ENCODE data around the gene GPR176.

GPR176 gene

GRCh38 chr15:39920510-39921273 lies 626 bp upstream of the GPR176 start:
- Histone ChIP-seq H4K20me1 (peaks cover 19% of the 10 kb centered on the region), H3K9ac (peak overlapping the region; percentile 96), H3K4me3 (peak overlapping the region; percentile 91), H3K27ac (peak overlapping the region; percentile 96), H3K4me2 (peak overlapping the region; percentile 82), H3K36me3 (peaks cover 17% of the 10 kb centered on the region), H3K9me3 (peaks cover 13% of the 10 kb centered on the region; the same call in 1 of the 2 replicates), H3K27me3 (no peaks in the 10 kb centered on the region), H3K4me1 (peaks cover 58% of the 10 kb centered on the region)
- TF ChIP-seq Cebpa-rat (IDR thresholded peaks at IDR 0.05), result no peak

- peak overlapping the region; percentile 91 for H3K4me3 ChIP-seq
Observed at GRCh38 chr15:39919411-39919747, 687 bp downstream of the GPR176 start.

GRCh38 chr15:39918688-39919385 lies 1.2 kb downstream of the GPR176 start:
- Histone ChIP-seq H3K36me3 (peaks cover 35% of the 10 kb centered on the region), H4K20me1 (peaks cover 36% of the 10 kb centered on the region), H3K9me3 (peaks cover 28% of the 10 kb centered on the region), H3K4me3 (peak overlapping the region; percentile 91), H3K4me2 (peak overlapping the region; percentile 82), H3K4me1 (peaks cover 46% of the 10 kb centered on the region), H3K9ac (peak overlapping the region; percentile 96), H3K27me3 (no peaks in the 10 kb centered on the region), H3K27ac (peak overlapping the region; percentile 96)
- TF ChIP-seq Cebpa-rat (IDR thresholded peaks at IDR 0.05), result no peak

More at GRCh38 chr15:39919411-39919747, 687 bp downstream of the GPR176 start:
- no peaks in the 10 kb centered on the region for H3K27me3 ChIP-seq
- TF ChIP-seq Cebpa-rat (IDR thresholded peaks at IDR 0.05), result no peak
- peaks cover 52% of the 10 kb centered on the region for H3K4me1 ChIP-seq
- H4K20me1 ChIP-seq, result peaks cover 32% of the 10 kb centered on the region
- peak overlapping the region; percentile 96 for H3K9ac ChIP-seq
- peaks cover 25% of the 10 kb centered on the region for H3K9me3 ChIP-seq
- peaks cover 29% of the 10 kb centered on the region for H3K36me3 ChIP-seq
- peak overlapping the region; percentile 82 for H3K4me2 ChIP-seq
- H3K27ac ChIP-seq, result peak overlapping the region; percentile 96

GRCh38 chr15:39914977-39915376 lies 5.1 kb downstream of the GPR176 start:
- no peaks in the 10 kb centered on the region for H3K27me3 ChIP-seq
- H3K9ac ChIP-seq, result no peak overlapping the region
- no peak overlapping the region; the same call in 1 of the 2 replicates for H3K4me3 ChIP-seq
- peaks cover 74% of the 10 kb centered on the region for H4K20me1 ChIP-seq
- H3K36me3 ChIP-seq, result peaks cover 61% of the 10 kb centered on the region
- H3K9me3 ChIP-seq, result peaks cover 34% of the 10 kb centered on the region
- H3K27ac ChIP-seq, result no peak overlapping the region
- TF ChIP-seq Cebpa-rat (IDR thresholded peaks at IDR 0.05), result no peak
- H3K4me1 ChIP-seq, result peaks cover 20% of the 10 kb centered on the region
- H3K4me2 ChIP-seq, result peak overlapping the region; percentile 10; the same call in 1 of the 2 replicates

- no peak for TF ChIP-seq Cebpa-rat (IDR thresholded peaks at IDR 0.05)
- Histone ChIP-seq H3K4me3 (no peak overlapping the region), H3K4me1 (no peaks in the 10 kb centered on the region), H4K20me1 (peaks cover 98% of the 10 kb centered on the region), H3K9me3 (peaks cover 5% of the 10 kb centered on the region; the same call in 1 of the 2 replicates), H3K27ac (no peak overlapping the region), H3K4me2 (no peak overlapping the region), H3K27me3 (no peaks in the 10 kb centered on the region), H3K36me3 (peaks cover 81% of the 10 kb centered on the region), H3K9ac (no peak overlapping the region)
Observed at GRCh38 chr15:39909007-39909406, 11.1 kb downstream of the GPR176 start.

GRCh38 chr15:39908186-39908585 lies 11.9 kb downstream of the GPR176 start:
- H3K9ac ChIP-seq, result no peak overlapping the region
- no peak overlapping the region for H3K27ac ChIP-seq
- peaks cover 1% of the 10 kb centered on the region; the same call in 1 of the 2 replicates for H3K9me3 ChIP-seq
- H3K4me1 ChIP-seq, result no peaks in the 10 kb centered on the region
- H3K27me3 ChIP-seq, result no peaks in the 10 kb centered on the region
- H3K4me3 ChIP-seq, result no peak overlapping the region
- peaks cover 81% of the 10 kb centered on the region for H3K36me3 ChIP-seq
- H3K4me2 ChIP-seq, result no peak overlapping the region
- peaks cover 100% of the 10 kb centered on the region for H4K20me1 ChIP-seq
- TF ChIP-seq Cebpa-rat (IDR thresholded peaks at IDR 0.05), result no peak

- Histone ChIP-seq H3K4me1 (no peaks in the 10 kb centered on the region), H3K4me2 (no peak overlapping the region)
Observed at GRCh38 chr15:39907216-39907615, 12.8 kb downstream of the GPR176 start.

GRCh38 chr15:39904115-39904514 lies 16.0 kb downstream of the GPR176 start:
- Histone ChIP-seq H3K4me1 (no peaks in the 10 kb centered on the region), H3K4me3 (no peak overlapping the region), H3K4me2 (no peak overlapping the region), H3K9ac (no peak overlapping the region), H3K27me3 (no peaks in the 10 kb centered on the region), H3K9me3 (no peaks in the 10 kb centered on the region), H3K27ac (no peak overlapping the region), H4K20me1 (peaks cover 100% of the 10 kb centered on the region), H3K36me3 (peaks cover 86% of the 10 kb centered on the region)
- no peak for TF ChIP-seq Cebpa-rat (IDR thresholded peaks at IDR 0.05)

More at GRCh38 chr15:39907216-39907615, 12.8 kb downstream of the GPR176 start:
- Histone ChIP-seq H3K36me3 (peaks cover 82% of the 10 kb centered on the region), H3K9ac (no peak overlapping the region), H3K27ac (no peak overlapping the region), H3K4me3 (no peak overlapping the region), H3K9me3 (no peaks in the 10 kb centered on the region), H4K20me1 (peaks cover 100% of the 10 kb centered on the region), H3K27me3 (no peaks in the 10 kb centered on the region)
- TF ChIP-seq Cebpa-rat (IDR thresholded peaks at IDR 0.05), result no peak

- Histone ChIP-seq H3K9me3 (peaks cover 26% of the 10 kb centered on the region), H3K4me3 (no peak overlapping the region), H3K4me2 (no peak overlapping the region), H3K36me3 (peaks cover 66% of the 10 kb centered on the region), H3K27me3 (no peaks in the 10 kb centered on the region), H3K9ac (no peak overlapping the region), H4K20me1 (peaks cover 80% of the 10 kb centered on the region), H3K27ac (no peak overlapping the region), H3K4me1 (no peaks in the 10 kb centered on the region)
- TF ChIP-seq Cebpa-rat (IDR thresholded peaks at IDR 0.05), result no peak
Observed at GRCh38 chr15:39898317-39898716, 21.7 kb downstream of the GPR176 start.

- no peak for TF ChIP-seq Cebpa-rat (IDR thresholded peaks at IDR 0.05)
- Histone ChIP-seq H3K9ac (no peak overlapping the region), H3K27me3 (no peaks in the 10 kb centered on the region), H3K36me3 (peaks cover 60% of the 10 kb centered on the region), H3K9me3 (peaks cover 26% of the 10 kb centered on the region), H4K20me1 (peaks cover 78% of the 10 kb centered on the region), H3K4me1 (no peaks in the 10 kb centered on the region), H3K4me3 (no peak overlapping the region), H3K4me2 (no peak overlapping the region), H3K27ac (no peak overlapping the region)
Observed at GRCh38 chr15:39896846-39897245, 23.2 kb downstream of the GPR176 start.
